K562 (cell line): ENCODE measurements around the gene GPR37L1. TPM values are rescaled to one million over a fixed set of nuclear protein-coding genes. Genes with fewer than 3 reads are reported as not detected.

Source experiments
- ATF4 ChIP-seq: fragments of 450-650 bp; formaldehyde crosslinking; IDR thresholded peaks from 2 replicates; pipeline ENCODE4 v1.4.0; 2022; ENCODE audit warnings: mild to moderate bottlenecking, moderate library complexity
- E2F4 ChIP-seq: sonication (generic); formaldehyde crosslinking; IDR thresholded peaks from 2 replicates; pipeline ENCODE4 v1.8.0; 2022; ENCODE audit warnings: mild to moderate bottlenecking, low read depth, missing genetic modification reagents
- EHMT2 ChIP-seq: fragments of 450-650 bp; IDR thresholded peaks from 2 replicates; pipeline ENCODE4 v1.6.1; 2018; ENCODE audit warnings: antibody characterized with exemption
- GTF2F1 ChIP-seq: IDR thresholded peaks from 2 replicates; pipeline ENCODE4 v1.6.1; 2011; ENCODE audit warnings: low read depth, low read length, improper control_type of control experiment
- HMG20A ChIP-seq: fragments of 450-650 bp; formaldehyde crosslinking; conservative IDR thresholded peaks from 2 replicates; pipeline ENCODE4 v1.4.0; 2020; ENCODE audit warnings: mild to moderate bottlenecking, mixed read lengths
- HNRNPL ChIP-seq: fragments of 200-400 bp; formaldehyde crosslinking; IDR thresholded peaks from 2 replicates; pipeline ENCODE4 v1.6.1; 2017; ENCODE audit warnings: low read depth, mild to moderate bottlenecking, low read length
- JUND ChIP-seq, 2 experiments: IDR thresholded peaks; 2 replicates in 1 of 2; 3 replicates in 1 of 2; pipeline ENCODE4 v1.6.1; 2011; ENCODE audit warnings: borderline replicate concordance in 2 of 2, low read depth in 2 of 2, low read length in 2 of 2, improper control_type of control experiment in 1 of 2, missing biosample characterization in 1 of 2, missing genetic modification characterization in 1 of 2, missing genetic modification reagents in 1 of 2
- MCM2 ChIP-seq: fragments of 450-650 bp; IDR thresholded peaks from 2 replicates; pipeline ENCODE4 v1.6.1; 2017; ENCODE audit warnings: low read depth, mild to moderate bottlenecking
- MYC ChIP-seq, 2 experiments: fragments of 250-450 bp in 1 of 2; sonication (Bioruptor Pico) in 1 of 2; IDR thresholded peaks; 2 replicates each; pipeline versions ENCODE4 v1.5.1 to v1.6.1; 2012 to 2021; ENCODE audit warnings: low read depth in 2 of 2, borderline replicate concordance in 1 of 2, improper control_type of control experiment in 1 of 2, low read length in 1 of 2, mild to moderate bottlenecking in 1 of 2, moderate library complexity in 1 of 2
- NFATC3 ChIP-seq: fragments of 450-650 bp; IDR thresholded peaks from 2 replicates; pipeline ENCODE4 v1.6.1; 2017; ENCODE audit warnings: mild to moderate bottlenecking
- NONO ChIP-seq, 2 experiments: fragments of 200-400 bp in 1 of 2; fragments of 450-650 bp in 1 of 2; formaldehyde crosslinking in 1 of 2; IDR thresholded peaks; 2 replicates each; pipeline ENCODE4 v1.6.1; 2017; ENCODE audit warnings: low read depth in 2 of 2, mild to moderate bottlenecking in 2 of 2, moderate library complexity in 2 of 2, low read length in 1 of 2
- POLR2AphosphoS2 ChIP-seq: IDR thresholded peaks from 2 replicates; pipeline ENCODE4 v1.6.1; 2012; ENCODE audit warnings: low read length, improper control_type of control experiment
- POLR2H ChIP-seq: IDR thresholded peaks from 2 replicates; pipeline ENCODE4 v1.6.1; 2016; ENCODE audit warnings: missing genetic modification characterization, low read depth, mild to moderate bottlenecking, control low read depth, missing compliant biosample characterization, moderate library complexity
- SREBF2 ChIP-seq: sonication (generic); formaldehyde crosslinking; IDR thresholded peaks from 2 replicates; pipeline ENCODE4 v1.4.0; 2020; ENCODE audit warnings: mild to moderate bottlenecking, missing genetic modification reagents
- SRSF7 ChIP-seq: fragments of 200-400 bp; formaldehyde crosslinking; optimal IDR thresholded peaks from 2 replicates; pipeline ENCODE3; 2017; ENCODE audit warnings: mild to moderate bottlenecking, low read depth, low read length
- SUPT5H ChIP-seq: fragments of 450-650 bp; IDR thresholded peaks from 2 replicates; pipeline ENCODE4 v1.6.1; 2016
- TAF1 ChIP-seq: IDR thresholded peaks from 2 replicates; pipeline ENCODE4 v1.6.1; 2011; ENCODE audit warnings: mild to moderate bottlenecking, low read length, moderate library complexity; ENCODE audit not compliant: insufficient read depth, control insufficient read depth, severe bottlenecking; ENCODE audit errors: extremely low read depth
- TARDBP ChIP-seq: fragments of 450-650 bp; IDR thresholded peaks from 2 replicates; pipeline ENCODE4 v1.6.1; 2016
- TBP ChIP-seq: optimal IDR thresholded peaks from 2 replicates; pipeline ENCODE3; 2011; ENCODE audit warnings: low read depth, low read length, improper control_type of control experiment
- TRIM24 ChIP-seq, 2 experiments: fragments of 450-650 bp; IDR thresholded peaks; 2 replicates each; pipeline ENCODE4 v1.6.1; 2016
- ZC3H8 ChIP-seq: fragments of 450-650 bp; IDR thresholded peaks from 2 replicates; pipeline ENCODE4 v1.6.1; 2017
- polyA plus RNA-seq, 8 experiments: library from polyadenylated mRNA; depleted of rRNA in 4 of 8; stranded (reverse) in 5 of 8; unstranded in 3 of 8; fragments of >200 nt; fragmentation: Nextera tagmentation in 2 of 8; fragmentation: Illumina TruSeq in 1 of 8; extraction: Ambion mirVana in 2 of 8; extraction: Trizol in 1 of 8; gene quantifications; 2 replicates each; pipeline versions ENCODE4 v1.2.1 to v1.2.3, GENCODE V29; 2011 to 2014; ENCODE audit warnings: inconsistent platforms in 1 of 8, missing spikeins in 1 of 8
- total RNA-seq, 7 experiments: library from RNA; depleted of rRNA in 6 of 7; stranded (reverse); fragments of >200 nt in 6 of 7; fragmentation: Illumina TruSeq in 2 of 7; extraction: Trizol in 2 of 7; gene quantifications; 2 replicates each; pipeline versions ENCODE4 v1.2.1 to v1.2.3, GENCODE V29; 2011 to 2021; ENCODE audit warnings: low replicate concordance in 1 of 7
- TF ChIP-seq, protein P1 (sequence below): fragments of 450-650 bp; IDR thresholded peaks from 2 replicates; pipeline ENCODE4 v1.6.1; 2016; ENCODE audit warnings: mild to moderate bottlenecking
- TF ChIP-seq, protein P2 (sequence below): sonication (generic); formaldehyde crosslinking; IDR thresholded peaks from 2 replicates; pipeline ENCODE4 v1.9.0; 2022; ENCODE audit warnings: mild to moderate bottlenecking, missing genetic modification reagents

GPR37L1 gene
- total and polyA plus RNA-seq, 9 of the 15 experiments (the other 6 are each of a cell fraction or from before 2014, with no cell fraction given), result not detected

DNA sequence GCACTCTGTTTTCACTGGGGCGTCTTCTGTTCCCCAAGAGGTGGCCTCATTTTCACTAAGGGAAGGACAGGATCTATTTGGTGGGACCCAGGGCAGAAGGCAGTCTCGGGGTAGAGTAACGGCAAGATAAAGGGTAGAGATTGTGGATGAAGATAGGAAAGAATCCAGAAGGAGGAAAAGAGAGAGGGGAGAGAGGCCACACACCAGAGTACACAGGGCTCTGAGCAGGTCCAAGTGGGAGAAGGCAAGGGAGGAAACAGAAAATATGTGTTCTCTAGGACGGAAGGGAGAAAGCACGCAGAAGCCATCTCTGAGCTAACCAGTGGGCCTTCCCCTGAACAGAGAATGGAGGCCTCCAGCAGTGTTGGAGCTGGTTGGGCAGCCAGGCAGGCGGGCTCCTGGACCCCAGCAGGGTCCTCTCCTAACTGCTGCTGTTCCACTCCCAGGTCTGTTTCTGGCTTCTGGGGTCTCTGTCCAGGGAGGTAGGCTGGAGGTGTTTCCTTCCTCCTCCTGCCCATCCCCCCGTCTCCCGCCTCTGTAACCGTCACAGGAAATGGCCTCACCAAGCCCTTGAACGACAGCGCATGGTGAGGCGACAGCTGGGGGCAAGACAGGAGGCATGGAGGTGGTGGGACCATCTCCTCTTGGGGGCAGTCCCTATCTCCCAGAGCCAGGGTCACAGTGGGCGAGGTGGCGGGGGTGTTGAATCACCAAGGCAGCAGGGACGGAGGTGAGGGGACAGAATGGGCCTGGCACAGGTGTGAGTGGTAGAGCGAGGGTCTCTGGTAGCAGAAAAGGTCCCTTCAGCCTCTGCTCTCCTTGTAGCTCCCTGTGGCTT is 37.0 kb downstream of the GPR37L1 start (continued):
- TF ChIP-seq, protein P1, sequence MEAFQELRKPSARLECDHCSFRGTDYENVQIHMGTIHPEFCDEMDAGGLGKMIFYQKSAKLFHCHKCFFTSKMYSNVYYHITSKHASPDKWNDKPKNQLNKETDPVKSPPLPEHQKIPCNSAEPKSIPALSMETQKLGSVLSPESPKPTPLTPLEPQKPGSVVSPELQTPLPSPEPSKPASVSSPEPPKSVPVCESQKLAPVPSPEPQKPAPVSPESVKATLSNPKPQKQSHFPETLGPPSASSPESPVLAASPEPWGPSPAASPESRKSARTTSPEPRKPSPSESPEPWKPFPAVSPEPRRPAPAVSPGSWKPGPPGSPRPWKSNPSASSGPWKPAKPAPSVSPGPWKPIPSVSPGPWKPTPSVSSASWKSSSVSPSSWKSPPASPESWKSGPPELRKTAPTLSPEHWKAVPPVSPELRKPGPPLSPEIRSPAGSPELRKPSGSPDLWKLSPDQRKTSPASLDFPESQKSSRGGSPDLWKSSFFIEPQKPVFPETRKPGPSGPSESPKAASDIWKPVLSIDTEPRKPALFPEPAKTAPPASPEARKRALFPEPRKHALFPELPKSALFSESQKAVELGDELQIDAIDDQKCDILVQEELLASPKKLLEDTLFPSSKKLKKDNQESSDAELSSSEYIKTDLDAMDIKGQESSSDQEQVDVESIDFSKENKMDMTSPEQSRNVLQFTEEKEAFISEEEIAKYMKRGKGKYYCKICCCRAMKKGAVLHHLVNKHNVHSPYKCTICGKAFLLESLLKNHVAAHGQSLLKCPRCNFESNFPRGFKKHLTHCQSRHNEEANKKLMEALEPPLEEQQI, result no peak; the same call in 1 of the 2 replicates
- TF ChIP-seq NONO (IDR thresholded peaks at IDR 0.05; ENCODE audit: low read depth in 2 of 2, low read length in 1 of 2), result peak in 1 of 2 experiments; percentile 63; a peak in 2 of 4 replicates
- TF ChIP-seq POLR2H (tag), result peak; percentile 86
- TF ChIP-seq TRIM24 (IDR thresholded peaks at IDR 0.05), result peak in 1 of 2 experiments; percentile 8; a peak in 2 of 4 replicates
- peak; percentile 72 for TF ChIP-seq JUND (IDR thresholded peaks at IDR 0.05; ENCODE audit: borderline replicate concordance, low read depth, low read length)
- peak; percentile 41; the same call in 2 of the 3 replicates for TF ChIP-seq JUND (tag; IDR thresholded peaks at IDR 0.05; ENCODE audit: borderline replicate concordance, low read depth, low read length)
- TF ChIP-seq EHMT2, result peak; percentile 6; the same call in 1 of the 2 replicates
- TF ChIP-seq TARDBP, result 0 out of 2 replicates have a peak, but pooled peaks have one; percentile 57
- no peak for TF ChIP-seq SRSF7
- TF ChIP-seq SUPT5H, result peak; percentile 83
- TF ChIP-seq HNRNPL, result no peak
- no peak; the same call in 1 of the 2 replicates for TF ChIP-seq SREBF2 (CRISPR knock-in tag)
- peak; percentile 75; the same call in 1 of the 2 replicates for TF ChIP-seq GTF2F1
- TF ChIP-seq ZC3H8, result 0 out of 2 replicates have a peak, but pooled peaks have one; percentile 68
- peak; percentile 82 for TF ChIP-seq MYC (IDR thresholded peaks at IDR 0.05; ENCODE audit: low read depth, low read length)
- TF ChIP-seq MYC (CRISPR knock-in tag; IDR thresholded peaks at IDR 0.05; ENCODE audit: borderline replicate concordance, low read depth), result no peak; the same call in 1 of the 2 replicates
- peak; percentile 72 for TF ChIP-seq TBP
- no peak for TF ChIP-seq HMG20A
- TF ChIP-seq, protein P2, sequence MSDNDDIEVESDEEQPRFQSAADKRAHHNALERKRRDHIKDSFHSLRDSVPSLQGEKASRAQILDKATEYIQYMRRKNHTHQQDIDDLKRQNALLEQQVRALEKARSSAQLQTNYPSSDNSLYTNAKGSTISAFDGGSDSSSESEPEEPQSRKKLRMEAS, result no peak; the same call in 1 of the 2 replicates
- peak; percentile 77; the same call in 1 of the 2 replicates for TF ChIP-seq NFATC3
- TF ChIP-seq POLR2AphosphoS2, result no peak; the same call in 1 of the 2 replicates
- TF ChIP-seq TAF1, result peak; percentile 83
- peak; percentile 8; the same call in 1 of the 2 replicates for TF ChIP-seq ATF4 (CRISPR knock-in tag)
- peak; percentile 68; the same call in 1 of the 2 replicates for TF ChIP-seq E2F4
- no peak for TF ChIP-seq MCM2
